Sigmoid colon (tissue), 7 donors: ENCODE results near the gene POLR1B. TPM values are rescaled to one million over a fixed set of nuclear protein-coding genes. Genes with fewer than 3 reads are reported as not detected.

Source experiments
- DNase-seq: peaks from one replicate; pipeline ENCODE4 v3.0.0-alpha.2; 2019
- H3K27ac ChIP-seq, 4 donors: fragments of 200-600 bp; sonication (generic); one replicate each; pipeline ENCODE4 v1.5.1; 2016 to 2019; ENCODE audit warnings: mild to moderate bottlenecking in 1 of 4
- H3K27me3 ChIP-seq, 3 donors: fragments of 200-600 bp; sonication (generic); one replicate each; pipeline ENCODE4 v1.5.1; 2019; ENCODE audit warnings: mild to moderate bottlenecking in 1 of 3
- H3K36me3 ChIP-seq, 4 donors: fragments of 200-600 bp; sonication (generic); one replicate each; pipeline ENCODE4 v1.5.1; 2016 to 2019
- H3K4me1 ChIP-seq, 4 donors: fragments of 200-600 bp; sonication (generic); one replicate each; pipeline ENCODE4 v1.5.1; 2017 to 2019
- H3K4me3 ChIP-seq, 4 donors: fragments of 200-600 bp; sonication (generic); one replicate each; pipeline ENCODE4 v1.5.1; 2017 to 2019; ENCODE audit warnings: mild to moderate bottlenecking in 2 of 4, moderate library complexity in 1 of 4
- H3K9me3 ChIP-seq, 4 donors: fragments of 200-600 bp in 3 of 4; sonication (generic) in 3 of 4; one replicate each; pipeline versions ENCODE4 v1.5.1 to v1.6.1; 2013 to 2019
- CTCF ChIP-seq, 4 experiments: fragments of 450-650 bp in 3 of 4; fragments of 200-600 bp in 1 of 4; IDR thresholded peaks; one replicate each; pipeline ENCODE4 v1.5.1; 2016 to 2019; ENCODE audit warnings: antibody characterized with exemption in 4 of 4, mild to moderate bottlenecking in 3 of 4, moderate library complexity in 2 of 4
- EP300 ChIP-seq, 4 donors: sonication (generic); formaldehyde crosslinking; IDR thresholded peaks; one replicate each; pipeline ENCODE4 v1.6.1; 2017; ENCODE audit warnings: antibody characterized with exemption in 4 of 4
- POLR2A ChIP-seq, 2 donors: fragments of 450-650 bp; IDR thresholded peaks; one replicate each; pipeline ENCODE4 v1.6.1; 2016; ENCODE audit warnings: antibody characterized with exemption in 2 of 2, mild to moderate bottlenecking in 2 of 2, moderate library complexity in 2 of 2
- POLR2AphosphoS5 ChIP-seq, 4 donors: sonication (generic); formaldehyde crosslinking; IDR thresholded peaks; one replicate each; pipeline ENCODE4 v1.6.1; 2017; ENCODE audit warnings: antibody characterized with exemption in 4 of 4
- WGBS, 2 donors: extraction: QIAGEN DNeasy Blood & Tissue Kit; methylation state at CpG; one replicate each; pipeline ENCODE4 v1.1.7; 2013; 5-methylcytosine and 5-hydroxymethylcytosine counted together
- intact Hi-C: fragments of 100-400 bp; cut with DNase I; formaldehyde crosslinking; loops from one replicate; pipeline ENCODE4 v1.15.1; 2023
- polyA plus RNA-seq, 3 donors: library from polyadenylated mRNA; stranded (reverse); fragments of 200-250 nt; gene quantifications; one replicate each; pipeline ENCODE4 v1.2.3, GENCODE V29; 2013
- total RNA-seq, 4 donors: library from RNA; depleted of rRNA; stranded (reverse); fragments of >200 nt; gene quantifications; one replicate each; pipeline ENCODE4 v1.1.0, GENCODE V29; 2016
- donor health status: healthy with polysubstance abuse.
- donor health status: Bipolar disorder and iron deficiency.
- donor health status: healthy.

The POLR1B gene
- total and polyA plus RNA-seq, 7 donors: 3.6 to 8.9 (median 7.8) TPM

GRCh38 chr2:112579241-112579640, 37.0 kb downstream of the POLR1B start:
- TF ChIP-seq POLR2AphosphoS5 (IDR thresholded peaks at IDR 0.05) (no peak), EP300 (IDR thresholded peaks at IDR 0.05) (no peak), CTCF (IDR thresholded peaks at IDR 0.05) (no peak), POLR2A (IDR thresholded peaks at IDR 0.05) (no peak)
- Histone ChIP-seq H3K27me3 (no peaks in the 10 kb centered on the region), H3K4me1 (peaks cover 0 to 15% (median 3%) of the 10 kb centered on the region in 4 donors), H3K9me3 (no peaks in the 10 kb centered on the region), H3K27ac (no peak overlapping the region), H3K4me3 (no peak overlapping the region), H3K36me3 (peaks cover 0 to 27% (median 5%) of the 10 kb centered on the region in 4 donors)
- intact Hi-C loops: no loop called here
- DNase-seq: no peak

GRCh38 chr2:112580084-112580483, 37.8 kb downstream of the POLR1B start:
- Histone ChIP-seq H3K9me3 (no peaks in the 10 kb centered on the region), H3K4me1 (peaks cover 0 to 20% (median 7%) of the 10 kb centered on the region in 4 donors), H3K4me3 (no peak overlapping the region), H3K27ac (no peak overlapping the region), H3K27me3 (no peaks in the 10 kb centered on the region), H3K36me3 (peaks cover 0 to 18% (median 1%) of the 10 kb centered on the region in 4 donors)
- TF ChIP-seq EP300 (IDR thresholded peaks at IDR 0.05) (no peak), POLR2AphosphoS5 (IDR thresholded peaks at IDR 0.05) (no peak), CTCF (IDR thresholded peaks at IDR 0.05) (no peak), POLR2A (IDR thresholded peaks at IDR 0.05) (no peak)
- DNase-seq: no peak
- whole genome bisulfite sequencing, 2 donors: 93 to 95% methylated on average over 7 of the region's 7 CpGs
- intact Hi-C loops: loop anchor here (5.0 kb wide), 2 partner anchors 323 to 523 kb away; partner anchors contain the start of genes TMEM87B and ZC3H8

GRCh38 chr2:112582314-112582746, 40.1 kb downstream of the POLR1B start:
- Histone ChIP-seq H3K27ac (no peak overlapping the region), H3K27me3 (no peaks in the 10 kb centered on the region), H3K9me3 (no peaks in the 10 kb centered on the region), H3K4me3 (no peak overlapping the region), H3K36me3 (peaks cover 0 to 14% (median 0%) of the 10 kb centered on the region in 4 donors), H3K4me1 (peaks cover 0 to 25% (median 18%) of the 10 kb centered on the region in 4 donors)
- DNase-seq: no peak
- intact Hi-C loops: loop anchor here (5.0 kb wide), 2 partner anchors 325 to 525 kb away; partner anchors contain the start of genes TMEM87B and ZC3H8
- 38 to 47% methylated on average over 10 of the region's 10 CpGs for WGBS, 2 donors
- peak in 3 of 4 experiments; percentile 33 to 72 (median 52) for TF ChIP-seq CTCF (IDR thresholded peaks at IDR 0.05)
- no peak for TF ChIP-seq POLR2AphosphoS5 (IDR thresholded peaks at IDR 0.05)

- intact Hi-C loops: loop anchor here (1.0 to 5.0 kb wide), 5 partner anchors 41 to 526 kb away; partner anchors contain the start of genes POLR1B, SLC20A1, TMEM87B and TTL
- 48 to 52% methylated on average over 19 of the region's 19 CpGs for WGBS, 2 donors
- Histone ChIP-seq H3K36me3 (peaks cover 0 to 21% (median 0%) of the 10 kb centered on the region in 4 donors), H3K9me3 (no peaks in the 10 kb centered on the region), H3K4me1 (peaks cover 0 to 25% (median 18%) of the 10 kb centered on the region in 4 donors), H3K27me3 (no peaks in the 10 kb centered on the region), H3K27ac (peak overlapping the region; percentile 85 to 94 (median 93)), H3K4me3 (peak overlapping the region; percentile 62 to 69 (median 66))
- no peak for DNase-seq
- TF ChIP-seq POLR2AphosphoS5 (IDR thresholded peaks at IDR 0.05) (no peak), POLR2A (IDR thresholded peaks at IDR 0.05) (no peak), CTCF (IDR thresholded peaks at IDR 0.05) (no peak), EP300 (IDR thresholded peaks at IDR 0.05) (no peak)
Observed at GRCh38 chr2:112583497-112584133, 41.4 kb downstream of the POLR1B start.
